PFSK-1 (cell line): ENCODE results near the gene HBE1.

ENCODE experiments used
- FOXP2 ChIP-seq: optimal IDR thresholded peaks from 2 replicates; pipeline ENCODE3; 2011; ENCODE audit warnings: borderline replicate concordance, control low read depth, inconsistent platforms; ENCODE audit not compliant: insufficient read depth; ENCODE audit errors: extremely low read length, extremely low read depth
- POLR2AphosphoS5 ChIP-seq: IDR thresholded peaks from 2 replicates; pipeline ENCODE4 v1.6.1; 2012; ENCODE audit warnings: low read depth, mild to moderate bottlenecking, control low read depth, low read length, moderate library complexity
- REST ChIP-seq, 2 experiments: IDR thresholded peaks; 2 replicates each; pipeline versions ENCODE4 v1.6.1 to v1.8.0; 2011 to 2012; ENCODE audit warnings: low read depth in 2 of 2, low read length in 2 of 2, control low read depth in 1 of 2, inconsistent platforms in 1 of 2, mild to moderate bottlenecking in 1 of 2, moderate library complexity in 1 of 2; ENCODE audit not compliant: insufficient read depth in 1 of 2
- SIN3A ChIP-seq: IDR thresholded peaks from 2 replicates; pipeline ENCODE4 v1.6.1; 2012; ENCODE audit warnings: mild to moderate bottlenecking, low read length, moderate library complexity, borderline replicate concordance; ENCODE audit not compliant: insufficient read depth
- TAF1 ChIP-seq: IDR thresholded peaks from 2 replicates; pipeline ENCODE4 v1.6.1; 2012; ENCODE audit warnings: low read length, control low read depth, borderline replicate concordance; ENCODE audit not compliant: insufficient read depth

HBE1 gene

GRCh38 chr11:5246772-5247471 is 22.8 kb downstream of the HBE1 start:
- no peak for TF ChIP-seq FOXP2
- no peak for TF ChIP-seq POLR2AphosphoS5
- TF ChIP-seq SIN3A, result no peak
- no peak for TF ChIP-seq REST (IDR thresholded peaks at IDR 0.05; ENCODE audit: insufficient read depth in 1 of 2, low read depth in 2 of 2, low read length in 2 of 2)
- no peak for TF ChIP-seq TAF1

GRCh38 chr11:5245155-5245554 is 24.6 kb downstream of the HBE1 start:
- TF ChIP-seq REST (IDR thresholded peaks at IDR 0.05; ENCODE audit: insufficient read depth in 1 of 2, low read depth in 2 of 2, low read length in 2 of 2) (no peak), FOXP2 (no peak), SIN3A (no peak), TAF1 (no peak), POLR2AphosphoS5 (no peak)

- TF ChIP-seq TAF1, result no peak
- TF ChIP-seq REST (IDR thresholded peaks at IDR 0.05; ENCODE audit: insufficient read depth in 1 of 2, low read depth in 2 of 2, low read length in 2 of 2), result no peak
Measured at GRCh38 chr11:5243816-5244180, 25.9 kb downstream of the HBE1 start.

- TF ChIP-seq TAF1, result no peak
- TF ChIP-seq REST (IDR thresholded peaks at IDR 0.05; ENCODE audit: insufficient read depth in 1 of 2, low read depth in 2 of 2, low read length in 2 of 2), result no peak
- TF ChIP-seq FOXP2, result no peak
- no peak for TF ChIP-seq SIN3A
- TF ChIP-seq POLR2AphosphoS5, result no peak
Measured at GRCh38 chr11:5242933-5243815, 26.6 kb downstream of the HBE1 start.
